Gastroesophageal sphincter (tissue), 3 donors: ENCODE data around the gene COL6A1.

Experiments
- EP300 ChIP-seq: sonication (generic); formaldehyde crosslinking; IDR thresholded peaks from one replicate; pipeline ENCODE4 v1.6.1; 2017; ENCODE audit warnings: antibody characterized with exemption, mild to moderate bottlenecking
- POLR2A ChIP-seq, 2 donors: fragments of 450-650 bp; IDR thresholded peaks; one replicate each; pipeline ENCODE4 v1.6.1; 2017; ENCODE audit warnings: antibody characterized with exemption in 2 of 2, mild to moderate bottlenecking in 2 of 2, moderate library complexity in 1 of 2
- POLR2AphosphoS5 ChIP-seq: sonication (generic); formaldehyde crosslinking; IDR thresholded peaks from one replicate; pipeline ENCODE4 v1.6.1; 2017; ENCODE audit warnings: antibody characterized with exemption
- TF ChIP-seq, protein P1 (sequence below), 4 experiments: fragments of 200-600 bp in 2 of 4; fragments of 450-650 bp in 2 of 4; sonication (generic) in 1 of 4; IDR thresholded peaks; one replicate each; pipeline ENCODE4 v1.5.1; 2017 to 2019; ENCODE audit warnings: antibody characterized with exemption in 4 of 4, mild to moderate bottlenecking in 2 of 4, moderate library complexity in 2 of 4

DNA sequence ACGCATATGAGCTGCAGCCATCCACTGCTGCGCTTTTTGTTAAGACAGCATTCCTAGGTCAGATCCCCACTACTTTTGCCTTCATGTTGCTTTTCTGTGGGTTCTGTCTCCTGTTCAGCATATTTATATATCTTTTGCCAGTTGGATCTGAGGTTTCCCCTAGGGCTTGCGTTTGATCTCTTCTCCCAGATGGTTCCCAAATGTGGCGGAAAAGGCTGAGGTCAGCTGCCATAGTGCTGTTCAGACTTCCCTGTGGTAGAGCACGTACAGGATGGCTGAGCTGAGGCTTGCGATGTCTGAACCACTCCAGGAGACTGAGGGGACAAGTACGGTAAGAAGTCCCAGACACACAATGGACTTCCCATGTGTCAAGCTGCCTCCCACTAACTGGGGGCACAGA, 39.8 kb downstream of the COL6A1 start:
- no peak for TF ChIP-seq POLR2A (IDR thresholded peaks at IDR 0.05)
- TF ChIP-seq, protein P1, sequence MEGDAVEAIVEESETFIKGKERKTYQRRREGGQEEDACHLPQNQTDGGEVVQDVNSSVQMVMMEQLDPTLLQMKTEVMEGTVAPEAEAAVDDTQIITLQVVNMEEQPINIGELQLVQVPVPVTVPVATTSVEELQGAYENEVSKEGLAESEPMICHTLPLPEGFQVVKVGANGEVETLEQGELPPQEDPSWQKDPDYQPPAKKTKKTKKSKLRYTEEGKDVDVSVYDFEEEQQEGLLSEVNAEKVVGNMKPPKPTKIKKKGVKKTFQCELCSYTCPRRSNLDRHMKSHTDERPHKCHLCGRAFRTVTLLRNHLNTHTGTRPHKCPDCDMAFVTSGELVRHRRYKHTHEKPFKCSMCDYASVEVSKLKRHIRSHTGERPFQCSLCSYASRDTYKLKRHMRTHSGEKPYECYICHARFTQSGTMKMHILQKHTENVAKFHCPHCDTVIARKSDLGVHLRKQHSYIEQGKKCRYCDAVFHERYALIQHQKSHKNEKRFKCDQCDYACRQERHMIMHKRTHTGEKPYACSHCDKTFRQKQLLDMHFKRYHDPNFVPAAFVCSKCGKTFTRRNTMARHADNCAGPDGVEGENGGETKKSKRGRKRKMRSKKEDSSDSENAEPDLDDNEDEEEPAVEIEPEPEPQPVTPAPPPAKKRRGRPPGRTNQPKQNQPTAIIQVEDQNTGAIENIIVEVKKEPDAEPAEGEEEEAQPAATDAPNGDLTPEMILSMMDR (IDR thresholded peaks at IDR 0.05): no peak
- no peak for TF ChIP-seq POLR2AphosphoS5
- no peak for TF ChIP-seq EP300
